Natural killer cell (primary cell): ENCODE results near the gene PAGR1. TPM values are rescaled to one million over a fixed set of nuclear protein-coding genes. Genes with fewer than 3 reads are reported as not detected.

Source experiments
- ATAC-seq, 3 donors: fragments of 150-1000 bp in 2 of 3; fragments of 200-7000 bp in 1 of 3; cut with Tn5 transposase; 1 replicate in 1 of 3; 2 replicates in 2 of 3; pipeline ENCODE4 v1.10.0; 2021; ENCODE audit warnings: mild to moderate bottlenecking in 2 of 3, moderate library complexity in 2 of 3
- DNase-seq, 2 donors: peaks; one replicate each; pipeline versions ENCODE4 v3.0.0 to v3.0.0-alpha.2; 2013 to 2021; ENCODE audit warnings: mixed read lengths in 1 of 2
- H3K27ac ChIP-seq: one replicate; pipeline ENCODE4 v1.5.1; 2013; ENCODE audit warnings: mild to moderate bottlenecking, low read length
- H3K27me3 ChIP-seq: one replicate; pipeline ENCODE4 v1.6.1; 2013; ENCODE audit warnings: low read length; ENCODE audit not compliant: control insufficient read depth, insufficient read depth
- H3K36me3 ChIP-seq: one replicate; pipeline ENCODE4 v1.6.1; 2013; ENCODE audit warnings: low read length; ENCODE audit not compliant: control insufficient read depth, insufficient read depth
- H3K4me1 ChIP-seq: one replicate; pipeline ENCODE4 v1.6.1; 2013; ENCODE audit warnings: low read length; ENCODE audit not compliant: control insufficient read depth, insufficient read depth
- H3K4me3 ChIP-seq: one replicate; pipeline ENCODE4 v1.5.1; 2013; ENCODE audit warnings: low read length
- H3K9me3 ChIP-seq: one replicate; pipeline ENCODE4 v1.6.1; 2013; ENCODE audit warnings: low read length; ENCODE audit not compliant: control insufficient read depth, insufficient read depth
- H3K27ac Mint-ChIP-seq, 2 donors: one replicate each; pipeline ENCODE4 v1.8.0; 2022; ENCODE audit warnings: mild to moderate bottlenecking in 2 of 2, mixed read lengths in 2 of 2, moderate library complexity in 1 of 2
- H3K27me3 Mint-ChIP-seq, 2 donors: one replicate each; pipeline ENCODE4 v1.8.0; 2022; ENCODE audit warnings: low read depth in 2 of 2, mixed read lengths in 2 of 2
- H3K36me3 Mint-ChIP-seq: one replicate; pipeline ENCODE4 v1.8.0; 2022; ENCODE audit warnings: mixed read lengths
- H3K4me1 Mint-ChIP-seq, 2 donors: one replicate each; pipeline ENCODE4 v1.8.0; 2022; ENCODE audit warnings: mixed read lengths in 2 of 2
- H3K4me3 Mint-ChIP-seq: one replicate; pipeline ENCODE4 v1.8.0; 2022; ENCODE audit warnings: mild to moderate bottlenecking, moderate library complexity, mixed read lengths
- H3K9me3 Mint-ChIP-seq, 2 donors: one replicate each; pipeline ENCODE4 v1.8.0; 2022; ENCODE audit warnings: mixed read lengths in 2 of 2
- CTCF ChIP-seq: fragments of 200-600 bp; IDR thresholded peaks from one replicate; pipeline ENCODE4 v1.8.0; 2022; ENCODE audit warnings: antibody characterized with exemption
- WGBS: methylation state at CpG from one replicate; pipeline ENCODE4 v1.1.7; 2013; ENCODE audit warnings: missing lambda C conversion rate; ENCODE audit not compliant: insufficient coverage; 5-methylcytosine and 5-hydroxymethylcytosine counted together
- intact Hi-C: fragments of 100-400 bp; cut with micrococcal nuclease; formaldehyde crosslinking; loops from one replicate; pipeline ENCODE4 v1.14.2; 2022
- total RNA-seq, 4 donors: library from RNA; stranded (reverse); fragments of 120-200 nt in 1 of 4; gene quantifications; one replicate each; pipeline versions ENCODE4 v1.2.3 to v1.2.4, GENCODE V29; 2013 to 2022

Gene PAGR1
- total RNA-seq, 3 donors from 2014 or later (not counting 1 experiment from before 2014, with no cell fraction given) = 8.9 to 16.2 (median 13.4) TPM

DNA sequence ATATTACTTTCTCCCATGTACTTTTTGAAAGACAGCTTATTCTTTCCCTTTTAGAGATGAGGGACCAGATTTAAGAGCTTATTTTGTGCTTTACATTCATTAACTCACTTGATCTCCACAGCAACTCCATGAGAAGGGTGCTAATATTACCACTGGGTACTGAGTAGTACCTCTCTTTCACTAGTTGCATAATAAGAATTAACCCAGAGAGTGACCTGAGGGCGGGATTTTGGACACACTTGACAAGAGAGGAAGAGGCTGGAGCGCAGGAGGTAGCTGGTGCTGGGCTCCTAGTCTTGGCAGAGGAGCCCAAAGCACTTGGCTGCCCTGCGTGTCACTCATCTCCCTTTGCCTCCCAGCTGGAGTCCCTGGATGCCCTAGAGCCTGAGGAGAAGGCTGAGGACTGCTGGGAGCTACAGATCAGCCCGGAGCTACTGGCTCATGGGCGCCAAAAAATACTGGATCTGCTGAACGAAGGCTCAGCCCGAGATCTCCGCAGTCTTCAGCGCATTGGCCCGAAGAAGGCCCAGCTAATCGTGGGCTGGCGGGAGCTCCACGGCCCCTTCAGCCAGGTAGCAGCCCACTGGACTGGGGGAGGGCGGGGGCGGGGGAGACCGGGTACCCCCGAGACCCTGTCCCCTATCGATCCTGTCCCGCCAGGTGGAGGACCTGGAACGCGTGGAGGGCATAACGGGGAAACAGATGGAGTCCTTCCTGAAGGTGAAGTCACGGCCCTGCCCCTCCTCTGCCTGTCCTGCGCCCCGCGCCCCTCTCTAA lies 11.3 kb upstream of the PAGR1 start:
- H3K4me3 ChIP-seq = peak overlapping the region; percentile 66
- H3K9me3 ChIP-seq = no peaks in the 10 kb centered on the region
- H3K27ac ChIP-seq = peak overlapping the region; percentile 87
- H3K9me3 Mint-ChIP-seq = no peaks in the 10 kb centered on the region
- H3K4me1 Mint-ChIP-seq = peaks cover 30 to 42% of the 10 kb centered on the region in 2 donors
- H3K4me3 Mint-ChIP-seq = peak overlapping the region; percentile 100
- peaks cover 25% of the 10 kb centered on the region for H3K36me3 ChIP-seq
- intact Hi-C loops = loop anchor here (1.0 to 5.0 kb wide), 4 partner anchors 14 to 568 kb away; partner anchors contain the start of genes KIF22, MYL11, TAOK2 and TBC1D10B
- no peak for ATAC-seq
- no peak for TF ChIP-seq CTCF
- peaks cover 35% of the 10 kb centered on the region for H3K4me1 ChIP-seq
- 18% methylated on average over 26 of the region's 26 CpGs for WGBS
- H3K36me3 Mint-ChIP-seq = no peaks in the 10 kb centered on the region
- no peaks in the 10 kb centered on the region for H3K27me3 Mint-ChIP-seq
- no peaks in the 10 kb centered on the region for H3K27me3 ChIP-seq
- no peak for DNase-seq
- H3K27ac Mint-ChIP-seq = peak overlapping the region; percentile 98 to 99

DNA sequence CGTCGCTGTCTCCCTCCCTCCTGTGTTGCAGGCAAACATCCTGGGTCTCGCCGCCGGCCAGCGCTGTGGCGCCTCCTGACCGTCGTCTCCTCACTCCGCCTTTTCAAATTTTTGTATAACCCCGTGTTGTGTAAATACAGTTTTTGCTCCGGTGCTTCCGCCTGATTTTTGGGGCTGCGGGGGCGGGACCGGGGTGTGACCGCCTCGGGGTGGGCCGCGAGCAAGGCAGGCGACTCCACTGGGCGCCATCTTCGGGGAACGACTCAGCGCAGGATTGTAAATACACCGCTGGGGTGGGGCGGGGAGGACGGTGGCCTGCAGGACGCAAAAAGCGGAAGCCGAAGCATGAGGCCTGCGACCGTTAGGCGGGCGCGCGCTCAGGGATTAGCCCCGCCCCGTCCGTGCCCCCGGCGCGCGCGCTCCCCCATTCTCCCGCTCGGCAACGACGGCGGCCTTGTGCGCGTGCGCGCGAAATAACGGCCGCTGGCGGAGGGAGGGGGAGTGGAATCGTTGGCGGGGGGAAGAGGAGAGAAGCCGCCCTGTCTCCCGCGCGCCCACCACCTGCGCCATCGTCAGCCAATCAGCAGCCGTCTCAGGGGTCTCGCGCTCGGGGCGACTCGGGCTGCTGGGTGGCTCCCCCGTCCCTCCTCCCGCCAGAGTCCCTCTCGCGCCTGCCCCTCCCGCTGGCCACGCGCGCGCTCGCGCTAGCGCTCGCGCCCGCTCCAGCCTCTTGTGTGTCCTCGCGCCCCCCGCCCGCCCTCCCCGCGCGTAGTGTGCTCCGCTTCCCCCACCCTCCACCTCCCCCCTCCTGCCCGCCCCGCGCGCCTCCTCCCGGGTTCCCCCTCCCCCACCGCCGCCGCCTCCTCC lies 10.5 kb upstream of the PAGR1 start:
- Mint-ChIP-seq H3K9me3 (no peaks in the 10 kb centered on the region), H3K4me3 (peak overlapping the region; percentile 100), H3K36me3 (no peaks in the 10 kb centered on the region), H3K27me3 (no peaks in the 10 kb centered on the region), H3K27ac (peak overlapping the region; percentile 98 to 99), H3K4me1 (peaks cover 31 to 46% of the 10 kb centered on the region in 2 donors)
- peaks cover 29% of the 10 kb centered on the region for H3K36me3 ChIP-seq
- H3K27ac ChIP-seq = peak overlapping the region; percentile 87
- peaks cover 44% of the 10 kb centered on the region for H3K4me1 ChIP-seq
- intact Hi-C loops = loop anchor here (1.0 to 5.0 kb wide), 4 partner anchors 15 to 567 kb away; partner anchors contain the start of genes KIF22, MYL11, TAOK2 and TBC1D10B
- H3K4me3 ChIP-seq = peak overlapping the region; percentile 66
- no peaks in the 10 kb centered on the region for H3K9me3 ChIP-seq
- ATAC-seq (peak; percentile 66 to 88 (median 66)), DNase-seq (peak; percentile 96 to 98)
- under 1% methylated on average over 83 of the region's 103 CpGs for WGBS
- TF ChIP-seq CTCF = no peak
- H3K27me3 ChIP-seq = no peaks in the 10 kb centered on the region

- H3K27ac ChIP-seq = peak within 1 kb of the TSS; percentile 94
- no peaks in the 10 kb centered on the region for H3K27me3 Mint-ChIP-seq
- WGBS = 0% methylated on average over 20 of the region's 67 CpGs
- H3K9me3 Mint-ChIP-seq = no peaks in the 10 kb centered on the region
- no peaks in the 10 kb centered on the region for H3K9me3 ChIP-seq
- intact Hi-C loops = loop anchor here (5.0 kb wide), 3 partner anchors 166 to 566 kb away; partner anchors contain the start of genes MYL11, TAOK2 and TBC1D10B
- peak within 1 kb of the TSS; percentile 66 for H3K4me3 ChIP-seq
- H3K4me1 Mint-ChIP-seq = peaks cover 38 to 53% of the 10 kb centered on the region in 2 donors
- peaks cover 50% of the 10 kb centered on the region for H3K4me1 ChIP-seq
- peaks cover 24% of the 10 kb centered on the region for H3K36me3 ChIP-seq
- TF ChIP-seq CTCF = no peak
- H3K4me3 Mint-ChIP-seq = peak within 1 kb of the TSS; percentile 100
- H3K36me3 Mint-ChIP-seq = no peaks in the 10 kb centered on the region
- peak within 1 kb of the TSS; percentile 98 to 99 for H3K27ac Mint-ChIP-seq
- peak; percentile 58 to 89 for DNase-seq
- H3K27me3 ChIP-seq = no peaks in the 10 kb centered on the region
- peak; percentile 3 to 18 (median 8) for ATAC-seq
These were observed 9.8 kb upstream of the PAGR1 start, which contains the start of gene MAZ for GRCh38 chr16:29806099-29806579. Gene MAZ (plus strand): TSS chr16:29806529. CDS start chr16:29806702, 173 bp downstream.
